Activated CD4-positive, alpha-beta T cell treated with anti-CD3 and anti-CD28 coated beads, Interleukin-2, amount 50 U/mL, for 1 hour (primary cell): ENCODE measurements around the gene SGTB.
"Not testable (repeated sequence)": the region's sequence is repeated elsewhere in the genome, so short reads cannot be mapped to it uniquely, and the experiment has no call there.

Experiments
- DNase-seq: peaks from one replicate; pipeline ENCODE4 v3.0.0-alpha.2; 2020

The SGTB gene

DNA sequence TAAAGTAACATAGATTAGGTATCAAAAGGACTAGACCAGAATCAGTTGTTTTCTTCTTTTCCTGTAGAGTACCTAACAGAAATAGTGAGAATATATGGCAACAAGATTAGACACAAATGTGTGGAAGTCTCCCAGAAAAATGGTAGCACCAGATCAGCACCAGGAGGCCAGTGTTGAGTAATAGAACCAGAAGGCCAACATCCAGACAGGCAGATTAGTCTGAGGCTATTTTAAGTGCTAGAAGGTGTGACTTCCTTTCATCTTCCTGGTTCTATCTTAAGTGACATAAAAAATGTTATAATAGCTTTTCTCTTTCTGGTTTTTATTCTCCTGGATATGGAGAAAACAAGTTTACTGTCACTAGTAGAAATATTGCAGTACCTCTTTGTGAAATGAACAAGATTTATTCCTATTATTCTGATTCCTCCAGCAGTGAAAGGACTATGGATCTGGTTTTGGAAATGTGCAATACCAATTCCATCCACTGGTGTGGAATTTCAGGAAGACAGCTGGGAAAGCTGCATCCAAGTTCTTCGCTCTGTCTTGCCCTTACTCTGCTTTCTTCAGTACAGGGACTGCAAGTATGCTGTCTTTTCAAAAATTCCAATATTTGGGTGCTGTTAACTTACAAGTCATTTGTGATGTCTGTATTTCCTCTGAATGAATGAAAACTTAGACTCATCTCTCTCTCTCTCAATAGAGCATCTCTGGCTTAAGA is 57.9 kb downstream of the SGTB start:
- DNase-seq, result no peak

DNA sequence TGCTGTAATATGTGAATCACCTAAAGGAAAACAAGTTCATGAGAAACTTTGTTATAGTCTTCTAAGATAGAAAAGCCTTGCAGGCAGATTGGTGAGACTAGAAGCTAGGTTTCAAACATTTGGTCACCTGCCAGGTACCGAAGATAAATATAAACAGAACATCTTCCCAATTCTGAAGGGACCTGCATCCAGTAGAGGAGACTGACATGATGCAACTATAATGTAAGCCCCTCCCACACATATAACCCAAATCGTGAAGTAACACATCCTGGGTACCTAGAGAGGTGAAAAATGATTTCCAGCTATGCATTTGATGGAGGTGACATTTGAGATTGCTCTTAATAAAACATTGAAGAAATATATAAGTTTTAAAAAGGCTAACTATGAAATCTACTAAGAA is 67.2 kb downstream of the SGTB start:
- no peak for DNase-seq

DNA sequence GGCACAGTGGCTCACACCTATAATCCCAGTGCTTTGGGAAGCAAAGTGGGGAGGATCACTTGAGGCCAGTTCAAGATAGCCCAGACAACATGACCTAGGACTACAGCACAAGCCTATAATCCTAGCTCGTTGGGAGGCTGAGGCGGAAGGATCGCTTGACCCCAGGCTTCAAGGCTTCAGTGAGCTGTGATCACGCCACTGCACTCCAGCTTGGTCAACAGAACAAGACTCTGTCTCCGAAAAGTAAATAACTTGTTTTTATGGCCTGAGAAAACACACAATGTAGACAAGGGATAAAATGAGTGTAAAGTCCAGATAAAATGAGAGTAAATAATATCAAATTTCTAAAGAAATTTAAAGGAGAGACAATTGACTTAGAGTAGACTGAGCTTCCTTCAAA is 70.8 kb downstream of the SGTB start:
- no peak for DNase-seq

DNA sequence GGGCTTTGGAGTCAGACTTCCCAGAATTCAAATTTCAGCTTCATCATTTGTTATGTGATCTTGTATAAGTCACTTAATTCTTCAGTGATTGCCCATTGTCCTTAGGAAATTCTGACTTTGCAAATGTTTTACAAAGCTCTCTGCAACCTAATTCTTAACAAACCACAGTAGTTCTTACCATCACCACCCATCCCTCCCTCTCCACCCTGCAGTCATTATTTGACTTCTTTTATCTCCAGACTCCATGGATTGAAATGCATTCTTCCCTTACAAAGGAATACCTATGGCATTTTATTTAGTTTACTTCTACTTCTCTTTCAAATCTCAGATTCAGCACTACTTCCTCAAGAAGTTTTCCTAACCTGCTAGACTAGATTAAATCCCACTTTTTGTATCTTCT is 74.0 kb downstream of the SGTB start:
- no peak for DNase-seq

DNA sequence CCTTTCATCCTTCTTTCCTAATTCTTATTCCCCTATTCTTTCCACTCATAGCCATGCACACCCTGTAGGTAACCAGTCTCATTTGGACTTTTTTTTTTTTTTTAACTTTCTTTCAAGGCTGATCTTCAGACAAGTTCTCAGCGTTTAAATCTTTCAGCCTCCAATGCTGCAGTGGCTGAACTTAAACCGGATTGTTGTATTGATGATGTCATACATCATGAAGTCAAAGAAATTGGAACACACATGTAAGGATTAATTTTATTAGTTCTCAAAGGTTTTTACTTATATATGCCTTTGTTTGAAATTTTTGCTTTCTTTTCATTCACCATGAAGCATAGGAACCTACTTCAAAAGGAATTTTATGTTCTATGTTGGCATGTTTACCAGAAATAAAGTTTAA is 75.0 kb downstream of the SGTB start:
- no peak for DNase-seq

DNA sequence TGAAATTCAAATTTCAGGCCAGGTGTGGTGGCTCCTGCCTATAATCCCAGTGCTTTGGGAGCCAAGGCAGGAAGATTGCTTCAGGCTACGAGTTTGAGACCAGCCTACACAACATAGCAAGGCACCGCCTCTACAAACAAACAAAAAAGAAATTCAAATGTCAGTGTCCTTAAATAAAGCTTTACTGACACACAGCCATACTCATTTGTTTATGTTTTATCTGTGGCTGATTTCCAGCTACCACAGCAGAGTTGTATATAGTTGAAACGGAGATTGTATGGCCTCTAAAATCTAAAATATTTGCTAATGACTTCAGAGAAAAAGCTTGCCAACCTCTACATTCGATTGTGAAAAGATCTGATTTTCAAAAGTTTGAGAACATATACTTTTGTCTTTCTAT is 81.7 kb downstream of the SGTB start:
- DNase-seq, result no peak

DNA sequence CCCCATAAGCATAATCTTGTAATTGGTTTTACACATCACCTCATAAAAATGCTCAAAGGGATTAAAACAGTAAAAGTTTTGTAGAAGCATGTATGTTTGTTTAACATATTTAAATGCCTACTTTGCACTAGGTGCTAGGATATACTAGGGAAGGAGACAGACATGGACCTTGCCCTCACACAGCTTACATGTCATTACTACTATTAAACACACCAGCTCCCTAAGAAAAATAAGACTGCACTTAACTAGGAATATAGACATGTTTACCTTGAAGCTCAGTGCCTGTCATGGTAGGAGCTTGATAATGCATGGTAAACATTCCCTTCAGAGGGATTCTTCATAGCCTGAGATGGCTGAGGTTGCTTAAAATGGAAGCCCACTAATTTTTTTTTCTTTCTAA is 90.9 kb downstream of the SGTB start:
- DNase-seq, result no peak

DNA sequence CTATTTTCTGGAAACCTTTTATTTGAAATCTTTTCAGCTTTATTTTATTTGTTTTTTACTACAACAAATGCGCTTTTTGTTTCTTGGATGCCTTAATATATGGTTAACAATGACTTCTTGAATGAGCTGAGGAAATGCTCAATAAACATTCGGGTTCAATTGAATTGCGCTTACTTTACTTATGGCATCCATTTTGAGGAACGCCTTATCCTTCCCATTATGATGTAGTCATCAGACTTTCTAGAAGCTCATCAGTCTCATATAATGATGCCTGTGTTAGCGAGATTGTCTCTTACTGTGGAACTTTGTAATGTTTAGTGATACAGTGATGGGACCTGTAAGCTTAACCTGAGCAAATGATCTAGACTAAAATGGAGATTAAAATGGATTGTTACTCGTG is 96.2 kb downstream of the SGTB start:
- DNase-seq, result no peak

DNA sequence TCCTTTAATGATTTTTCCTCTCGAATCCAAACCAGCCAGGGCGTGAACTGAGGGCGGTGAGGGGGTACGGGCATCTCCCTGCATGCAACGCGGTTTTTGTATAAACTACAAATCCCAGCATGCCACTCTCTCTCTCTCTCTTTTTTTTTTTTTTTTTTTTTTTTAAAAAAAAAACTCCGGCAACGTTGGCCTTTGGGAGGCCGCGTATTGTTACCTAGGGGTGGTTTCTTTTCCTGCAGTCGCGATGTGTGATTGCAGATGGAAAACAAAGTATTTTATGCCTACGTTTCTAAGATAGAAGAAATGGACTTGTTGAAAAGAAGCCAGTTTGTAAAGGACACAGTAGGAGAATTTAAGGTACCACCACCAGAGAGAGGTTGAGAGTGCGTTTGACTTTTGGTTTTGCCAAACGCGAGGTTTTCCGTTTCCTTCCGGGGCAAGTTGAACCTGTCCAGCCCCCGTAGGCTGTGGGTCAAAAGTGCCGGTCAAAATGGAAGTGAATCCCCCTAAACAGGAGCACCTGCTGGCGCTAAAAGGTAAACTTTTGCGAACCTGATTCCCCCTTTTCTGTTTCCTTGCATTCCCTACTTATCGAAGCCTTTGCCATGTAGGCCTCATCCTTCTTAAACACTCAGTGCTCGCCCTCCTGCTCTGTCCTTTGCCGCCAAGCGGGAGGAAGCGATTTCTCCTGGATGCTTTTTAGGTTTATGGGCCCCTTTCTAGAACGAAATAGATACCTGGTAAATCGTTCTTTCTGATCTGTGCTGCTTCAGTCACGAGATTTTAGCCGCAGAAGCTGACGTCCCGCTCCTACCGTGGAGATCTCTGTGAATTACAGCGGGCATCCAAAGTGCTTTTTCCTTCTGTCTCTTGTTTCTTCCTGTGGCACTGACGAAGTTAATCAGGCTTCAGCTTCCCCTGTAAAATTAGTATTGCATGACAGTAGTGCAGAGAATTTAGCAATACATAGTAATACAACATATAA is 97.0 kb downstream of the SGTB start, which contains the start of the genes SHLD3 and TRAPPC13:
Gene SHLD3, plus strand, starts transcription at position 457 of the 985 bp plus-strand sequence. CDS start 4,561 bp downstream, outside the sequence.
Gene TRAPPC13, plus strand, starts transcription at position 457 of the 985 bp plus-strand sequence. Its CDS starts 34 bp downstream, at position 491.
- peak; percentile 75 for DNase-seq

DNA sequence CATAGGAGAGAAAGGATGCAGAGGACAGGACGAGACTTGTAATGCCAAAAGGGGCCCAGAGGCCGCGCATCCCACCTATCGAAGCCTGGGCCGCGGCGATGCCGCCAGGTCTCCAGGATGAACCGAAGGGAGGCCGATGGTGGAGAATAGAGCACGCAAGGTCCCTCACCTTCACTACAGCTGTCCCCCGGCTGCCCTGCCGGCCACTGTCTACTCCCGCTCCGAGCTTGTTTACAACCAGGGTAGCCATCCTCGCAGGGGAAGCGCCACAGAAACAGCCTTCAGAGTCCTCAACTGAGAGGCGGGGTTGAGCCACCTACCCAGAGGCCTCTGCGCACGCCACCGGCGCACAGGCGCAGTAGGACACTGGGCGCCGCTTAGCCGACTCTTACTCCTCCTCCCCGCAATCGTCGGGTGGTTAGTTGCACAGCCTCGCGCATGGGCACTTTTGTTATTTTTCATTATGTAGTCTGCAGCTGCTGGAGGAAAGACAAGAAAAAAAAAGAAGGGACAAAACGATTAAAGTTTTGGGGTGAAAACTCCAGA is 97.8 kb downstream of the SGTB start, which contains the start of gene TRIM23:
Gene TRIM23, minus strand, starts transcription at position 309 of the 546 bp plus-strand sequence. Its CDS starts 59 bp downstream, at position 250.
- peak; percentile 88 for DNase-seq

DNA sequence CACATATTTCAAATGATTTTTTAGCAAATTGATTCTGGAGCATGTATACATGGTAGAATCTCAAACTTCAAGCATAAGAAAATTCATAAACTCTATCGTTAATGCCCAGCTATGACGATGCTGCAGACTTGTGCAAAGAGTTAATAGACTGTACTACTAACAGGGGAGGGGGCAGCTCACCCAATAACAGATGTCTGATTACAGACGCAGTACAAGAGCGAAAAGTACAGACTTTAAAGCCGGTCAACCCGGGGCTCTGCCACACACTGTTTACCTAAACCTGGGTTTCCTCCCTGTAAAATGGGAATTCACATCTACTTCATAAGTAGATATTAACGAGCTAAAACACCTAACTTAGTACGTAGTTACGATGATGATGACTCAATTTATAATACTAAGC is 98.4 kb downstream of the SGTB start:
- no peak for DNase-seq

DNA sequence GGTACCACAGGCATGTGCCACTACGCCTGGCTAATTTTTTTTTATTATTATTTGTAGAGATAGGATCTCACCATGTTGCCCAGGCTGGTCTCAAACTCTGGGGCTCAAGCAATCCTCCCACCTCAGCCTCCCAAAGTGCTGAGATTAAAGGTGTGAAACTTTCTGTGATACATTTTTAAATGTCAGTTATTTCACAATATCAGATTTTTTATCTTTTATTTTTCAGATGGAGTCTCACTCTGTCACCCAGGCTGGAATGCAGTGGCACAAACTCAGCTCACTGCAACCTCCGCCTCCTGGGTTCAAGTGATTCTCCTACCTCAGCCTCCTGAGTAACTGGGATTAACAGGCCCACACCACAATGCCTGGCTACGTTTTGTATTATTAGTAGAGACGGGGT is 99.9 kb downstream of the SGTB start:
- not testable (repeated sequence) for DNase-seq

DNA sequence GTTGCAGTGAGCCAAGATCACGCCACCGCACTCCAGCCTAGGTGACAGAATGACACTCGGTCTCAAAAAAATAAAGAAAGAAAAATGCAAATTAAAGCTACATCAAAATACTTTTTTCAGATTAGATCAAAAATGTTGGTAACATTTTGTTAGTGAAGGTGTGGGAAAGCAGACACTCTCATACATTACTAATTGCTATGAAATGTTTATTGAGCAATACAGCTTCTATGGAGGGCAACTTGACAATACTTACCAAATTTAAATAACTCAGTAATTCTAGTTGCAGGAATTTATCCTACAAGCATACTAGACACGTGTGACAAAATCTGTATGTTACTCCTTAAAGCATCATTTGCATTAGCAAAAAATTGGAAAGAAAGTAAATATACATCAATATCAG is 101.9 kb downstream of the SGTB start:
- DNase-seq, result no peak
